ENCODE measurements around the gene DVL1.

Gene DVL1

GRCh38 chr1:1304331-1305299 lies 44.6 kb downstream of the DVL1 start:
- DNase-seq (ENCODE audit: low read depth, low spot score): no peak
- no peak overlapping the region for H3K4me3 ChIP-seq (ENCODE audit: low read length)
- no CpG with 5 or more reads among the region's 29 CpGs for WGBS (ENCODE audit: insufficient coverage, insufficient read length)
- peaks cover 18% of the 10 kb centered on the region for H3K4me1 ChIP-seq (ENCODE audit: control insufficient read depth, insufficient read depth, low read length)
- no peaks in the 10 kb centered on the region; the same call in 1 of the 2 replicates for H3K36me3 ChIP-seq (ENCODE audit: control insufficient read depth, insufficient read depth, low read length)
- no peaks in the 10 kb centered on the region for H3K9me3 ChIP-seq (ENCODE audit: control insufficient read depth, insufficient read depth, low read length)
- no peak overlapping the region for H3K27ac ChIP-seq (ENCODE audit: low read length)
- no peaks in the 10 kb centered on the region for H3K27me3 ChIP-seq (ENCODE audit: control insufficient read depth, insufficient read depth, low read length)

- WGBS (ENCODE audit: insufficient coverage, insufficient read length): no CpG with 5 or more reads among the region's 13 CpGs
- Histone ChIP-seq H3K36me3 (ENCODE audit: control insufficient read depth, insufficient read depth, low read length) (no peaks in the 10 kb centered on the region; the same call in 1 of the 2 replicates), H3K27ac (ENCODE audit: low read length) (no peak overlapping the region), H3K9me3 (ENCODE audit: control insufficient read depth, insufficient read depth, low read length) (no peaks in the 10 kb centered on the region), H3K27me3 (ENCODE audit: control insufficient read depth, insufficient read depth, low read length) (no peaks in the 10 kb centered on the region), H3K4me1 (ENCODE audit: control insufficient read depth, insufficient read depth, low read length) (peaks cover 13% of the 10 kb centered on the region), H3K4me3 (ENCODE audit: low read length) (no peak overlapping the region)
- DNase-seq (ENCODE audit: low read depth, low spot score): no peak
Observed at GRCh38 chr1:1303736-1304135, 45.5 kb downstream of the DVL1 start.

- Histone ChIP-seq H3K36me3 (ENCODE audit: control insufficient read depth, insufficient read depth, low read length) (no peaks in the 10 kb centered on the region; the same call in 1 of the 2 replicates), H3K27me3 (ENCODE audit: control insufficient read depth, insufficient read depth, low read length) (no peaks in the 10 kb centered on the region), H3K4me1 (ENCODE audit: control insufficient read depth, insufficient read depth, low read length) (peaks cover 13% of the 10 kb centered on the region), H3K4me3 (ENCODE audit: low read length) (no peak overlapping the region), H3K9me3 (ENCODE audit: control insufficient read depth, insufficient read depth, low read length) (no peaks in the 10 kb centered on the region), H3K27ac (ENCODE audit: low read length) (no peak overlapping the region)
- WGBS (ENCODE audit: insufficient coverage, insufficient read length): no CpG with 5 or more reads among the region's 31 CpGs
- no peak for DNase-seq (ENCODE audit: low read depth, low spot score)
Observed at GRCh38 chr1:1302951-1303509, 46.2 kb downstream of the DVL1 start.

GRCh38 chr1:1302006-1302430 lies 47.2 kb downstream of the DVL1 start:
- H3K4me3 ChIP-seq (ENCODE audit: low read length): no peak overlapping the region
- no peak for DNase-seq (ENCODE audit: low read depth, low spot score)
- no CpG with 5 or more reads among the region's 9 CpGs for WGBS (ENCODE audit: insufficient coverage, insufficient read length)
- no peak overlapping the region for H3K27ac ChIP-seq (ENCODE audit: low read length)
- no peaks in the 10 kb centered on the region for H3K9me3 ChIP-seq (ENCODE audit: control insufficient read depth, insufficient read depth, low read length)
- no peaks in the 10 kb centered on the region; the same call in 1 of the 2 replicates for H3K36me3 ChIP-seq (ENCODE audit: control insufficient read depth, insufficient read depth, low read length)
- no peaks in the 10 kb centered on the region for H3K27me3 ChIP-seq (ENCODE audit: control insufficient read depth, insufficient read depth, low read length)
- peaks cover 13% of the 10 kb centered on the region for H3K4me1 ChIP-seq (ENCODE audit: control insufficient read depth, insufficient read depth, low read length)

- no CpG with 5 or more reads among the region's 12 CpGs for WGBS (ENCODE audit: insufficient coverage, insufficient read length)
- no peak for DNase-seq (ENCODE audit: low read depth, low spot score)
- no peaks in the 10 kb centered on the region for H3K27me3 ChIP-seq (ENCODE audit: control insufficient read depth, insufficient read depth, low read length)
- H3K9me3 ChIP-seq (ENCODE audit: control insufficient read depth, insufficient read depth, low read length): no peaks in the 10 kb centered on the region
- H3K4me1 ChIP-seq (ENCODE audit: control insufficient read depth, insufficient read depth, low read length): peaks cover 6% of the 10 kb centered on the region
- no peaks in the 10 kb centered on the region; the same call in 1 of the 2 replicates for H3K36me3 ChIP-seq (ENCODE audit: control insufficient read depth, insufficient read depth, low read length)
- no peak overlapping the region for H3K27ac ChIP-seq (ENCODE audit: low read length)
- H3K4me3 ChIP-seq (ENCODE audit: low read length): no peak overlapping the region
Observed at GRCh38 chr1:1300352-1300739, 48.9 kb downstream of the DVL1 start.

DNA sequence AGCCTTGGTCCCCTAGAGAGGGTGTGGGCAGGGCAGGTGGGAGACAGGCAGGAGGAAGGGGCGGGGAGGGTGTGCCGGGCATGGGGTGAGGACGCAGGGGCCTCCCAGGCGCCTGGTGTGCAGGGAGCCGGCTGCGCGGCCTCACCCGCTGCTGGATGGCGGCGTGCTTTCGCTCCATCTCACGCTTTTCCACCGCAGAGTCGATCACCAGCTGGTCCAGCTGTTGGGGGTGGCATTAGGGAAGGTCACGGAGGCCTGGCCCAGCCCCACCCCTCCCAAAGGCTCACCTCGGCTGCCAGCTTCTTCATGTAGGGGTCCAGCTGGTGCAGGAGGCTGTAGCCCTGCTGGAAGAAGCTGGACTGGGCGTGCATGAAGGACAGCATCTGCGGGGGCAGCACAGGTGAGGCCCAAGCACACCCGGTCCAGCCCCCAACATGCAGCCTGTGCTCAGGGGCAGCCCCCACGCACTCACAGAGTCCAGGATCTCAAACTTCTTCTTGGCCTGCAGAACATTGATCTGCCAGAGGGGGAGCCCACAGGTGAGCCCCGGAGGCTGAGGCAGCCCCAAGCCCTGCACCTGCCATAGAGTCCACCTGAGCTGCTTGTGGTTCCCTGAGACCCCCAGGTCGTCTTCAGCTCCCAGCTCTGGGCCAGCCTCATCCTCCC lies 49.4 kb downstream of the DVL1 start:
- no peaks in the 10 kb centered on the region for H3K9me3 ChIP-seq (ENCODE audit: control insufficient read depth, insufficient read depth, low read length)
- peaks cover 4% of the 10 kb centered on the region; the same call in 1 of the 2 replicates for H3K4me1 ChIP-seq (ENCODE audit: control insufficient read depth, insufficient read depth, low read length)
- H3K4me3 ChIP-seq (ENCODE audit: low read length): no peak overlapping the region
- no peak for DNase-seq (ENCODE audit: low read depth, low spot score)
- H3K27ac ChIP-seq (ENCODE audit: low read length): no peak overlapping the region
- H3K27me3 ChIP-seq (ENCODE audit: control insufficient read depth, insufficient read depth, low read length): no peaks in the 10 kb centered on the region
- H3K36me3 ChIP-seq (ENCODE audit: control insufficient read depth, insufficient read depth, low read length): no peaks in the 10 kb centered on the region; the same call in 1 of the 2 replicates
- WGBS (ENCODE audit: insufficient coverage, insufficient read length): no CpG with 5 or more reads among the region's 22 CpGs

- no CpG with 5 or more reads among the region's 30 CpGs for WGBS (ENCODE audit: insufficient coverage, insufficient read length)
- Histone ChIP-seq H3K36me3 (ENCODE audit: control insufficient read depth, insufficient read depth, low read length) (no peaks in the 10 kb centered on the region; the same call in 1 of the 2 replicates), H3K4me1 (ENCODE audit: control insufficient read depth, insufficient read depth, low read length) (no peaks in the 10 kb centered on the region; the same call in 1 of the 2 replicates), H3K27ac (ENCODE audit: low read length) (no peak overlapping the region), H3K4me3 (ENCODE audit: low read length) (no peak overlapping the region), H3K27me3 (ENCODE audit: control insufficient read depth, insufficient read depth, low read length) (no peaks in the 10 kb centered on the region), H3K9me3 (ENCODE audit: control insufficient read depth, insufficient read depth, low read length) (no peaks in the 10 kb centered on the region)
- no peak for DNase-seq (ENCODE audit: low read depth, low spot score)
Observed at GRCh38 chr1:1298861-1299685, 50.1 kb downstream of the DVL1 start.

- no peak overlapping the region for H3K27ac ChIP-seq (ENCODE audit: low read length)
- DNase-seq (ENCODE audit: low read depth, low spot score): no peak
- no peaks in the 10 kb centered on the region for H3K27me3 ChIP-seq (ENCODE audit: control insufficient read depth, insufficient read depth, low read length)
- WGBS (ENCODE audit: insufficient coverage, insufficient read length): no CpG with 5 or more reads among the region's 31 CpGs
- H3K36me3 ChIP-seq (ENCODE audit: control insufficient read depth, insufficient read depth, low read length): no peaks in the 10 kb centered on the region; the same call in 1 of the 2 replicates
- H3K4me1 ChIP-seq (ENCODE audit: control insufficient read depth, insufficient read depth, low read length): peaks cover 2% of the 10 kb centered on the region; the same call in 1 of the 2 replicates
- H3K9me3 ChIP-seq (ENCODE audit: control insufficient read depth, insufficient read depth, low read length): no peaks in the 10 kb centered on the region
- H3K4me3 ChIP-seq (ENCODE audit: low read length): no peak overlapping the region
Observed at GRCh38 chr1:1297802-1298424, 51.3 kb downstream of the DVL1 start.

- Histone ChIP-seq H3K36me3 (ENCODE audit: control insufficient read depth, insufficient read depth, low read length) (no peaks in the 10 kb centered on the region; the same call in 1 of the 2 replicates), H3K27me3 (ENCODE audit: control insufficient read depth, insufficient read depth, low read length) (no peaks in the 10 kb centered on the region), H3K9me3 (ENCODE audit: control insufficient read depth, insufficient read depth, low read length) (no peaks in the 10 kb centered on the region), H3K27ac (ENCODE audit: low read length) (no peak overlapping the region), H3K4me3 (ENCODE audit: low read length) (no peak overlapping the region), H3K4me1 (ENCODE audit: control insufficient read depth, insufficient read depth, low read length) (peaks cover 2% of the 10 kb centered on the region; the same call in 1 of the 2 replicates)
- no CpG with 5 or more reads among the region's 62 CpGs for WGBS (ENCODE audit: insufficient coverage, insufficient read length)
- no peak for DNase-seq (ENCODE audit: low read depth, low spot score)
Observed at GRCh38 chr1:1296070-1297061, 52.9 kb downstream of the DVL1 start.
